OCI-LY7 (cell line): ENCODE measurements around the gene ESRRG.

Experiments used
- EZH2phosphoT487 ChIP-seq: fragments of 200-600 bp; sonication (generic); IDR thresholded peaks from 2 replicates; pipeline ENCODE4 v1.6.1; 2018; ENCODE audit warnings: low read depth, borderline replicate concordance, mild to moderate bottlenecking, mixed run types, antibody characterized with exemption, low read length, moderate library complexity, mixed read lengths
- TF ChIP-seq, protein P1 (sequence below): fragments of 200-600 bp; sonication (generic); conservative IDR thresholded peaks from 2 replicates; pipeline ENCODE4 v1.5.1; 2014; ENCODE audit warnings: mild to moderate bottlenecking, antibody characterized with exemption, low read length, moderate library complexity, mixed read lengths

DNA sequence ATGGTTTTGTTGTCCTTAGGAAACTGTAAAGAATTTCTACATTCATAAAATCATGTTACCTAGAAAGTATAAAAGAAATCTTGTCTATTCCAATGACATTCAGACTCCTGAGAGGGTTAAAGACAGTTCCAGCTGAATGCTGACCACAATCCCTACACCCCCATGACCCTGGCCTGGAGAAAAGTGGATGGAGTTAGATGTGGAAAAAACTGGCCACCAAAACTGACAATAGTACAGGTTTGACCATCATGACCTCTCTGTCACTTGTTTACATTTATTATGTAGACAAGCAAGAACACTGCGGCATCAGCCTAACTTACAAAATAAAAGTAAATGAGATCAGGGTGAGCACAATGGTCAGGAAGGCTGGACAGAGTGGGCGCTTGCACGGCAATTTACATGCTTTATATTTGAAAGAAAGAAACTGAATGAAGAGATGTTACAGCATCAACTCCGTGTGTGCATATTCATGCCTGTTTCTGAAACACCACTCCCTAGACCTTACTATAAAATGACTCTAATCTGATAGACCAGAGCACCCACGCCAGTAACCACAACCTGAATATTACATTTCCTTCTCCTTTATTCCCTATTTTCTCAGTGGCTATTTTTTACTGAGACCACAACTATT is 116.0 kb downstream of the ESRRG start:
- TF ChIP-seq, protein P1, sequence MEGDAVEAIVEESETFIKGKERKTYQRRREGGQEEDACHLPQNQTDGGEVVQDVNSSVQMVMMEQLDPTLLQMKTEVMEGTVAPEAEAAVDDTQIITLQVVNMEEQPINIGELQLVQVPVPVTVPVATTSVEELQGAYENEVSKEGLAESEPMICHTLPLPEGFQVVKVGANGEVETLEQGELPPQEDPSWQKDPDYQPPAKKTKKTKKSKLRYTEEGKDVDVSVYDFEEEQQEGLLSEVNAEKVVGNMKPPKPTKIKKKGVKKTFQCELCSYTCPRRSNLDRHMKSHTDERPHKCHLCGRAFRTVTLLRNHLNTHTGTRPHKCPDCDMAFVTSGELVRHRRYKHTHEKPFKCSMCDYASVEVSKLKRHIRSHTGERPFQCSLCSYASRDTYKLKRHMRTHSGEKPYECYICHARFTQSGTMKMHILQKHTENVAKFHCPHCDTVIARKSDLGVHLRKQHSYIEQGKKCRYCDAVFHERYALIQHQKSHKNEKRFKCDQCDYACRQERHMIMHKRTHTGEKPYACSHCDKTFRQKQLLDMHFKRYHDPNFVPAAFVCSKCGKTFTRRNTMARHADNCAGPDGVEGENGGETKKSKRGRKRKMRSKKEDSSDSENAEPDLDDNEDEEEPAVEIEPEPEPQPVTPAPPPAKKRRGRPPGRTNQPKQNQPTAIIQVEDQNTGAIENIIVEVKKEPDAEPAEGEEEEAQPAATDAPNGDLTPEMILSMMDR: no peak
- no peak for TF ChIP-seq EZH2phosphoT487
